HepG2 (cell line): Measurements from ENCODE around the gene FNDC4. TPM values are rescaled to one million over a fixed set of nuclear protein-coding genes. Genes with fewer than 3 reads are reported as not detected.

Experiments
- EED ChIP-seq: sonication (generic); formaldehyde crosslinking; IDR thresholded peaks from 2 replicates; pipeline ENCODE4 v1.5.0; 2020; ENCODE audit warnings: mild to moderate bottlenecking, missing genetic modification reagents
- KDM2A ChIP-seq: sonication (generic); formaldehyde crosslinking; IDR thresholded peaks from 2 replicates; pipeline ENCODE4 v1.4.0; 2020; ENCODE audit warnings: low read depth, missing genetic modification reagents, borderline replicate concordance
- KDM4B ChIP-seq: sonication (generic); formaldehyde crosslinking; IDR thresholded peaks from 2 replicates; pipeline ENCODE4 v1.4.0; 2020; ENCODE audit warnings: missing genetic modification reagents
- KMT2A ChIP-seq: sonication (generic); formaldehyde crosslinking; IDR thresholded peaks from 2 replicates; pipeline ENCODE4 v1.4.0; 2020; ENCODE audit warnings: missing genetic modification reagents
- MTF1 ChIP-seq: sonication (generic); formaldehyde crosslinking; IDR thresholded peaks from 2 replicates; pipeline ENCODE4 v1.5.0; 2020; ENCODE audit warnings: missing genetic modification reagents
- SATB2 ChIP-seq: sonication (generic); formaldehyde crosslinking; IDR thresholded peaks from 2 replicates; pipeline ENCODE4 v1.5.0; 2020; ENCODE audit warnings: missing genetic modification reagents
- SKI ChIP-seq: fragments of 450-650 bp; IDR thresholded peaks from one replicate; pipeline ENCODE4 v1.6.1; 2018; ENCODE audit warnings: mild to moderate bottlenecking; ENCODE audit not compliant: partially characterized antibody
- TBP ChIP-seq: sonication (generic); formaldehyde crosslinking; IDR thresholded peaks from 2 replicates; pipeline ENCODE4 v1.5.0; 2020; ENCODE audit warnings: missing genetic modification reagents
- TFAP4 ChIP-seq: sonication (generic); IDR thresholded peaks from 2 replicates; pipeline ENCODE4 v1.6.1; 2016; ENCODE audit warnings: low read depth, borderline replicate concordance
- TMF1 ChIP-seq: sonication (generic); formaldehyde crosslinking; IDR thresholded peaks from 2 replicates; pipeline ENCODE4 v1.8.1; 2022; ENCODE audit warnings: low read depth, missing genetic modification reagents
- TRIM24 ChIP-seq: sonication (generic); formaldehyde crosslinking; IDR thresholded peaks from 2 replicates; pipeline ENCODE4 v1.8.0; 2022; ENCODE audit warnings: mild to moderate bottlenecking, missing genetic modification reagents
- XRCC5 ChIP-seq: fragments of 200-400 bp; formaldehyde crosslinking; optimal IDR thresholded peaks from 2 replicates; pipeline ENCODE3; 2017; ENCODE audit warnings: mild to moderate bottlenecking, low read length
- ZBTB14 ChIP-seq: sonication (generic); formaldehyde crosslinking; IDR thresholded peaks from 2 replicates; pipeline ENCODE4 v1.4.0; 2020; ENCODE audit warnings: missing genetic modification reagents
- ZBTB46 ChIP-seq: sonication (generic); formaldehyde crosslinking; IDR thresholded peaks from 2 replicates; pipeline ENCODE4 v1.4.0; 2020; ENCODE audit warnings: mild to moderate bottlenecking, missing genetic modification reagents, borderline replicate concordance
- ZFP37 ChIP-seq: sonication (generic); formaldehyde crosslinking; IDR thresholded peaks from 2 replicates; pipeline ENCODE4 v1.4.0; 2020; ENCODE audit warnings: missing genetic modification reagents, borderline replicate concordance
- ZNF282 ChIP-seq: fragments of 450-650 bp; IDR thresholded peaks from 2 replicates; pipeline ENCODE4 v1.6.1; 2018; ENCODE audit not compliant: partially characterized antibody
- ZNF383 ChIP-seq: sonication (generic); formaldehyde crosslinking; IDR thresholded peaks from 2 replicates; pipeline ENCODE4 v1.4.0; 2020; ENCODE audit warnings: missing genetic modification reagents, mild to moderate bottlenecking, borderline replicate concordance
- ZNF501 ChIP-seq: sonication (generic); formaldehyde crosslinking; IDR thresholded peaks from 2 replicates; pipeline ENCODE4 v1.5.1; 2020; ENCODE audit warnings: mild to moderate bottlenecking, moderate library complexity, missing genetic modification reagents
- ZNF543 ChIP-seq: sonication (generic); formaldehyde crosslinking; IDR thresholded peaks from 2 replicates; pipeline ENCODE4 v1.4.0; 2020; ENCODE audit warnings: mild to moderate bottlenecking, missing genetic modification reagents
- ZNF674 ChIP-seq: sonication (generic); formaldehyde crosslinking; IDR thresholded peaks from 2 replicates; pipeline ENCODE4 v1.5.0; 2020; ENCODE audit warnings: low read depth, mild to moderate bottlenecking, missing genetic modification reagents
- ZNF747 ChIP-seq: sonication (generic); formaldehyde crosslinking; IDR thresholded peaks from 2 replicates; pipeline ENCODE4 v1.8.1; 2023; ENCODE audit warnings: missing genetic modification reagents, mild to moderate bottlenecking, borderline replicate concordance
- ZNF772 ChIP-seq: sonication (generic); formaldehyde crosslinking; IDR thresholded peaks from 2 replicates; pipeline ENCODE4 v1.5.0; 2020; ENCODE audit warnings: mild to moderate bottlenecking, missing genetic modification reagents
- polyA plus RNA-seq, 8 experiments: library from polyadenylated mRNA; depleted of rRNA in 3 of 8; stranded (reverse) in 7 of 8; unstranded in 1 of 8; fragments of >200 nt; fragmentation: Illumina TruSeq in 4 of 8; extraction: Trizol in 4 of 8; gene quantifications; 2 replicates each; pipeline versions ENCODE4 v1.2.1 to v1.2.3, GENCODE V29; 2011 to 2016; ENCODE audit warnings: low read depth in 4 of 8, missing spikeins in 1 of 8, mixed read lengths in 1 of 8; ENCODE audit not compliant: insufficient read depth in 1 of 8
- total RNA-seq, 5 experiments: library from RNA; depleted of rRNA; stranded (reverse); fragments of >200 nt; fragmentation: Illumina TruSeq; extraction: Trizol; gene quantifications; 2 replicates each; pipeline ENCODE4 v1.2.3, GENCODE V29; 2016; ENCODE audit warnings: low read depth in 1 of 5
- TF ChIP-seq, protein P1 (sequence below): IDR thresholded peaks from 2 replicates; pipeline ENCODE4 v1.6.1; 2016; ENCODE audit warnings: control low read depth
- TF ChIP-seq, protein P2 (sequence below): sonication (generic); formaldehyde crosslinking; IDR thresholded peaks from 2 replicates; pipeline ENCODE4 v1.5.0; 2020; ENCODE audit warnings: missing genetic modification reagents

Gene FNDC4
- total and polyA plus RNA-seq, 2 of the 13 experiments (the other 11 are each of a cell fraction or from before 2014, with no cell fraction given): 9.0 to 17.4 TPM

DNA sequence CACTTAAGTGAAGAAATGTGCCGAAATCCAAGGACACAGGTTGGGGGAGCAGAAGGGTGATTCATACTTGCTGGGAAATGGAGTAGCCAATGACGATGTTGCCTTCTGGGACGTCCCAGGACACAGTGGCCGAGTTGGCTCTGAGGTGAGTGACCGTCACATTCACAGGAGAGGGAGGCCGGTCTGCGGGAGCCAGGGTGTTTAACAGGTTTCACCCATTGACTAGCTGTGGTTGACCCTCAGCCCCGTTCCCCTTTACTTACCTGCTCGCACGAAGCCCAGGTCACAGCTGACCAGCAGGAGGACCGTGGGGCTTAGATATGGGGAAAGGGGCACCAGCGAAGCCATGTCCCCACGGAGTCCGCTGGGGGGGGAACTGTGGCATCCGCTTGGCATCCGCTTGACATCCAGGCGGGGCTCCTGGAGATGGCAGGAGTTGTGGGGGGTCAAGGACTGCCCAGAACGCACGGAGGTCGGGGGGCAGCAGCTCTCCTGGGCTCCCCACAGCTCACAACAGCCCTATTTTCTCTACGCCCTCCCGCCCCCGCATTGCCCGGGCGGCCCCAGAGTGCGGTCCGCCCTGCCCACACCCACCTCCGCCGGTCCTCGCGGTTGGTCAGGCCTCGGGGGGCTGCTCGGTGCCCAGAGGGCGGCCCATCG, 586 bp downstream of the FNDC4 start (continued):
- TF ChIP-seq KDM2A (0 out of 2 replicates have a peak, but pooled peaks have one; percentile 46), TFAP4 (peak; percentile 50; the same call in 1 of the 2 replicates), KDM4B (no peak), XRCC5 (peak; percentile 50), MTF1 (CRISPR knock-in tag) (no peak), KMT2A (0 out of 2 replicates have a peak, but pooled peaks have one; percentile 18), TRIM24 (CRISPR knock-in tag) (no peak), SKI (peak; percentile 19), ZNF543 (CRISPR knock-in tag) (no peak; the same call in 1 of the 2 replicates), TBP (no peak), SATB2 (CRISPR knock-in tag) (no peak), ZFP37 (CRISPR knock-in tag) (no peak), EED (CRISPR knock-in tag) (no peak), ZBTB46 (CRISPR knock-in tag) (no peak; the same call in 1 of the 2 replicates), ZNF747 (CRISPR knock-in tag) (no peak), ZNF501 (0 out of 2 replicates have a peak, but pooled peaks have one; percentile 45), ZNF282 (no peak), ZBTB14 (CRISPR knock-in tag) (no peak), ZNF383 (CRISPR knock-in tag) (no peak), ZNF772 (peak; percentile 64), TMF1 (CRISPR knock-in tag) (no peak), ZNF674 (CRISPR knock-in tag) (0 out of 2 replicates have a peak, but pooled peaks have one; percentile 83)
- TF ChIP-seq, protein P1, sequence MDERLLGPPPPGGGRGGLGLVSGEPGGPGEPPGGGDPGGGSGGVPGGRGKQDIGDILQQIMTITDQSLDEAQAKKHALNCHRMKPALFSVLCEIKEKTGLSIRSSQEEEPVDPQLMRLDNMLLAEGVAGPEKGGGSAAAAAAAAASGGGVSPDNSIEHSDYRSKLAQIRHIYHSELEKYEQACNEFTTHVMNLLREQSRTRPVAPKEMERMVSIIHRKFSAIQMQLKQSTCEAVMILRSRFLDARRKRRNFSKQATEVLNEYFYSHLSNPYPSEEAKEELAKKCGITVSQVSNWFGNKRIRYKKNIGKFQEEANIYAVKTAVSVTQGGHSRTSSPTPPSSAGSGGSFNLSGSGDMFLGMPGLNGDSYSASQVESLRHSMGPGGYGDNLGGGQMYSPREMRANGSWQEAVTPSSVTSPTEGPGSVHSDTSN: no peak
- TF ChIP-seq, protein P2, sequence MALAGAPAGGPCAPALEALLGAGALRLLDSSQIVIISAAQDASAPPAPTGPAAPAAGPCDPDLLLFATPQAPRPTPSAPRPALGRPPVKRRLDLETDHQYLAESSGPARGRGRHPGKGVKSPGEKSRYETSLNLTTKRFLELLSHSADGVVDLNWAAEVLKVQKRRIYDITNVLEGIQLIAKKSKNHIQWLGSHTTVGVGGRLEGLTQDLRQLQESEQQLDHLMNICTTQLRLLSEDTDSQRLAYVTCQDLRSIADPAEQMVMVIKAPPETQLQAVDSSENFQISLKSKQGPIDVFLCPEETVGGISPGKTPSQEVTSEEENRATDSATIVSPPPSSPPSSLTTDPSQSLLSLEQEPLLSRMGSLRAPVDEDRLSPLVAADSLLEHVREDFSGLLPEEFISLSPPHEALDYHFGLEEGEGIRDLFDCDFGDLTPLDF (CRISPR knock-in tag): no peak
